ENCODE results near the gene PAPPA2. TPM values are rescaled to one million over a fixed set of nuclear protein-coding genes. Genes with fewer than 3 reads are reported as not detected.

Gene PAPPA2
- total RNA-seq, 4 donors from 2014 or later, result under 0.01 to 1.5 TPM; not detected in 2

- intact Hi-C loops (cut with DNase I), result no loop called here
- 53 to 68% methylated on average over 2 of the region's 2 CpGs for WGBS, 2 donors
- no peaks in the 10 kb centered on the region for H3K4me1 ChIP-seq
- TF ChIP-seq CTCF (IDR thresholded peaks at IDR 0.05), result no peak
- TF ChIP-seq POLR2A (IDR thresholded peaks at IDR 0.05), result no peak
- no peaks in the 10 kb centered on the region for H3K36me3 ChIP-seq
- no peak overlapping the region for H3K4me3 ChIP-seq
- H3K27ac ChIP-seq, result no peak overlapping the region
- DNase-seq, result no peak
- no peaks in the 10 kb centered on the region for H3K27me3 ChIP-seq
- no peaks in the 10 kb centered on the region for H3K9me3 ChIP-seq
These were observed 231.7 kb downstream of the PAPPA2 start for GRCh38 chr1:176694713-176695112.

GRCh38 chr1:176696109-176696508 is 233.1 kb downstream of the PAPPA2 start:
- no peaks in the 10 kb centered on the region for H3K36me3 ChIP-seq
- no peak for TF ChIP-seq CTCF (IDR thresholded peaks at IDR 0.05)
- TF ChIP-seq POLR2A (IDR thresholded peaks at IDR 0.05), result no peak
- no peak overlapping the region for H3K4me3 ChIP-seq
- no peaks in the 10 kb centered on the region for H3K9me3 ChIP-seq
- no peaks in the 10 kb centered on the region for H3K27me3 ChIP-seq
- H3K27ac ChIP-seq, result no peak overlapping the region
- no peak for DNase-seq
- WGBS, 2 donors, result 44% methylated on average over 3 to 4 of the region's 5 CpGs
- H3K4me1 ChIP-seq, result no peaks in the 10 kb centered on the region
- intact Hi-C loops (cut with DNase I), result no loop called here

GRCh38 chr1:176696689-176697088 is 233.7 kb downstream of the PAPPA2 start:
- Histone ChIP-seq H3K9me3 (no peaks in the 10 kb centered on the region), H3K27me3 (no peaks in the 10 kb centered on the region), H3K4me1 (no peaks in the 10 kb centered on the region), H3K27ac (no peak overlapping the region), H3K4me3 (no peak overlapping the region), H3K36me3 (no peaks in the 10 kb centered on the region)
- WGBS, 2 donors, result 32% methylated on average over 1 of the region's 1 CpG
- intact Hi-C loops (cut with DNase I), result no loop called here
- no peak for DNase-seq
- TF ChIP-seq POLR2A (IDR thresholded peaks at IDR 0.05) (no peak), CTCF (IDR thresholded peaks at IDR 0.05) (no peak)

- 67 to 86% methylated on average over 2 of the region's 2 CpGs for WGBS, 2 donors
- Histone ChIP-seq H3K4me3 (no peak overlapping the region), H3K27ac (no peak overlapping the region), H3K9me3 (no peaks in the 10 kb centered on the region), H3K36me3 (no peaks in the 10 kb centered on the region), H3K27me3 (no peaks in the 10 kb centered on the region), H3K4me1 (no peaks in the 10 kb centered on the region)
- intact Hi-C loops (cut with DNase I), result loop anchor here (10.0 kb wide), 1 partner anchor 145 kb away; no protein-coding TSS in a partner anchor
- TF ChIP-seq CTCF (IDR thresholded peaks at IDR 0.05), result no peak
- no peak for TF ChIP-seq POLR2A (IDR thresholded peaks at IDR 0.05)
- DNase-seq, result no peak
These were observed 236.8 kb downstream of the PAPPA2 start for GRCh38 chr1:176699821-176700220.

- intact Hi-C loops (cut with DNase I), result loop anchor here (10.0 kb wide), 1 partner anchor 147 kb away; no protein-coding TSS in a partner anchor
- WGBS, 2 donors, result 54 to 63% methylated on average over 3 of the region's 3 CpGs
- DNase-seq, result no peak
- Histone ChIP-seq H3K27ac (no peak overlapping the region), H3K4me3 (no peak overlapping the region), H3K4me1 (no peaks in the 10 kb centered on the region), H3K27me3 (no peaks in the 10 kb centered on the region), H3K9me3 (no peaks in the 10 kb centered on the region), H3K36me3 (no peaks in the 10 kb centered on the region)
- no peak for TF ChIP-seq CTCF (IDR thresholded peaks at IDR 0.05)
- TF ChIP-seq POLR2A (IDR thresholded peaks at IDR 0.05), result no peak
These were observed 238.3 kb downstream of the PAPPA2 start for GRCh38 chr1:176701151-176701866.
